WERI-Rb-1 (cell line): ENCODE results near the gene CANT1.
A peak's percentile ranks its signal among the peaks of the same experiment; 100 is the strongest.
"Not testable (repeated sequence)": the region's sequence is repeated elsewhere in the genome, so short reads cannot be mapped to it uniquely, and the experiment has no call there.

Experiments used
- DNase-seq: peaks from one replicate; pipeline ENCODE4 v3.0.0-alpha.2; 2020
- H3K27ac ChIP-seq: fragments of 250-450 bp; sonication (Bioruptor Pico); 2 replicates; pipeline ENCODE4 v1.5.1; 2020; ENCODE audit warnings: mild to moderate bottlenecking, moderate library complexity
- H3K27me3 ChIP-seq: fragments of 250-450 bp; sonication (Bioruptor Pico); 2 replicates; pipeline ENCODE4 v1.5.1; 2021; ENCODE audit warnings: mild to moderate bottlenecking, low read depth, moderate library complexity; ENCODE audit not compliant: insufficient read depth, severe bottlenecking
- H3K36me3 ChIP-seq: fragments of 250-450 bp; sonication (Bioruptor Pico); 2 replicates; pipeline ENCODE4 v1.5.1; 2020; ENCODE audit warnings: mild to moderate bottlenecking, moderate library complexity
- H3K4me3 ChIP-seq: 2 replicates; pipeline ENCODE4 v1.5.1; 2011; ENCODE audit warnings: low read depth, mild to moderate bottlenecking, control low read depth, low read length
- H3K9me3 ChIP-seq: fragments of 250-450 bp; sonication (Bioruptor Pico); 2 replicates; pipeline ENCODE4 v1.5.1; 2021; ENCODE audit warnings: mild to moderate bottlenecking, moderate library complexity; ENCODE audit not compliant: severe bottlenecking
- CTCF ChIP-seq: IDR thresholded peaks from 2 replicates; pipeline ENCODE4 v1.5.1; 2011; ENCODE audit warnings: low read depth, mild to moderate bottlenecking, control low read depth, inconsistent platforms, low read length

Gene CANT1

GRCh38 chr17:79022507-79022991 lies 13.0 kb upstream of the CANT1 start:
- TF ChIP-seq CTCF, result no peak
- DNase-seq, result no peak
- Histone ChIP-seq H3K36me3 (no peaks in the 10 kb centered on the region), H3K27me3 (peaks cover 3% of the 10 kb centered on the region), H3K4me3 (no peak overlapping the region), H3K27ac (no peak overlapping the region), H3K9me3 (no peaks in the 10 kb centered on the region)

- not testable (repeated sequence) for DNase-seq, H3K9me3 ChIP-seq, H3K36me3 ChIP-seq, H3K27ac ChIP-seq, H3K27me3 ChIP-seq, H3K4me3 ChIP-seq
These were observed 12.4 kb upstream of the CANT1 start for GRCh38 chr17:79021929-79022328.

- Histone ChIP-seq H3K36me3 (no peaks in the 10 kb centered on the region), H3K27me3 (peaks cover 3% of the 10 kb centered on the region), H3K4me3 (no peak overlapping the region), H3K9me3 (peaks cover 5% of the 10 kb centered on the region), H3K27ac (no peak overlapping the region)
- no peak for DNase-seq
- TF ChIP-seq CTCF, result no peak
These were observed 11.2 kb upstream of the CANT1 start for GRCh38 chr17:79020631-79021301.

- no peak overlapping the region for H3K4me3 ChIP-seq
- peaks cover 12% of the 10 kb centered on the region for H3K9me3 ChIP-seq
- no peaks in the 10 kb centered on the region for H3K36me3 ChIP-seq
- peaks cover 3% of the 10 kb centered on the region for H3K27me3 ChIP-seq
- DNase-seq, result peak; percentile 89
- H3K27ac ChIP-seq, result no peak overlapping the region
- TF ChIP-seq CTCF, result peak; percentile 59
These were observed 10.3 kb upstream of the CANT1 start for GRCh38 chr17:79019632-79020584.

GRCh38 chr17:79019261-79019631 lies 9.7 kb upstream of the CANT1 start:
- H3K9me3 ChIP-seq, result peaks cover 18% of the 10 kb centered on the region
- no peak for TF ChIP-seq CTCF
- H3K27ac ChIP-seq, result no peak overlapping the region
- H3K27me3 ChIP-seq, result no peaks in the 10 kb centered on the region
- H3K36me3 ChIP-seq, result no peaks in the 10 kb centered on the region
- no peak for DNase-seq
- no peak overlapping the region for H3K4me3 ChIP-seq

GRCh38 chr17:79018370-79018695 lies 8.8 kb upstream of the CANT1 start:
- Histone ChIP-seq H3K9me3 (peaks cover 24% of the 10 kb centered on the region), H3K36me3 (no peaks in the 10 kb centered on the region), H3K4me3 (no peak overlapping the region), H3K27me3 (no peaks in the 10 kb centered on the region), H3K27ac (no peak overlapping the region)
- DNase-seq, result no peak
- no peak for TF ChIP-seq CTCF
